Neuronal stem cell (in vitro differentiated cells): ENCODE data around the gene FASTKD1.

ENCODE experiments used
- DNase-seq: peaks from one replicate; pipeline ENCODE4 v3.0.0-alpha.2; 2013; ENCODE audit warnings: low spot score
- H2AFZ ChIP-seq: one replicate; pipeline ENCODE4 v1.6.1; 2013; ENCODE audit warnings: mild to moderate bottlenecking, low read length, inconsistent platforms
- H2AK5ac ChIP-seq: 2 replicates; pipeline ENCODE4 v1.6.1; 2013; ENCODE audit warnings: low read depth, mild to moderate bottlenecking, inconsistent platforms, low read length, moderate library complexity, mixed read lengths
- H2BK120ac ChIP-seq: 2 replicates; pipeline ENCODE4 v1.6.1; 2013; ENCODE audit warnings: low read depth, mild to moderate bottlenecking, inconsistent platforms, low read length, moderate library complexity, mixed read lengths
- H2BK12ac ChIP-seq: one replicate; pipeline ENCODE4 v1.6.1; 2013; ENCODE audit warnings: low read length, inconsistent platforms
- H2BK15ac ChIP-seq: 2 replicates; pipeline ENCODE4 v1.6.1; 2013; ENCODE audit warnings: mild to moderate bottlenecking, low read length, inconsistent platforms, mixed read lengths
- H2BK5ac ChIP-seq: one replicate; pipeline ENCODE4 v1.6.1; 2013; ENCODE audit warnings: inconsistent platforms, mild to moderate bottlenecking, low read length, moderate library complexity
- H3K14ac ChIP-seq: one replicate; pipeline ENCODE4 v1.6.1; 2013; ENCODE audit warnings: low read length, inconsistent platforms
- H3K18ac ChIP-seq: 2 replicates; pipeline ENCODE4 v1.6.1; 2013; ENCODE audit warnings: low read length, inconsistent platforms
- H3K23ac ChIP-seq: 2 replicates; pipeline ENCODE4 v1.6.1; 2013; ENCODE audit warnings: low read depth, mild to moderate bottlenecking, mixed read lengths, low read length, inconsistent platforms; ENCODE audit not compliant: poor library complexity
- H3K27ac ChIP-seq: replicated peaks from 3 replicates; pipeline ENCODE4 v1.5.1; 2013; ENCODE audit warnings: low read length, inconsistent platforms
- H3K27me3 ChIP-seq, 3 experiments: 2 replicates each; pipeline ENCODE4 v1.6.1; 2013; ENCODE audit warnings: low read length in 3 of 3, mild to moderate bottlenecking in 2 of 3, inconsistent platforms in 1 of 3, low read depth in 1 of 3, mixed read lengths in 1 of 3, moderate library complexity in 1 of 3; ENCODE audit not compliant: control insufficient read depth in 3 of 3, insufficient read depth in 3 of 3
- H3K36me3 ChIP-seq, 2 donors: replicated peaks in 1 of 2; 2 replicates each; pipeline ENCODE4 v1.6.1; 2013; ENCODE audit warnings: low read length in 2 of 2; ENCODE audit not compliant: control insufficient read depth in 2 of 2, insufficient read depth in 2 of 2
- H3K4ac ChIP-seq: 2 replicates; pipeline ENCODE4 v1.6.1; 2013; ENCODE audit warnings: inconsistent platforms, mild to moderate bottlenecking, low read length, moderate library complexity
- H3K4me1 ChIP-seq, 2 donors: 1 replicate in 1 of 2; 2 replicates in 1 of 2; pipeline ENCODE4 v1.6.1; 2013; ENCODE audit warnings: low read length in 2 of 2, low read depth in 1 of 2; ENCODE audit not compliant: control insufficient read depth in 2 of 2, insufficient read depth in 1 of 2
- H3K4me2 ChIP-seq: one replicate; pipeline ENCODE4 v1.6.1; 2013; ENCODE audit warnings: mild to moderate bottlenecking, low read length, inconsistent platforms; ENCODE audit not compliant: insufficient read depth, poor library complexity, severe bottlenecking
- H3K4me3 ChIP-seq, 2 donors: 2 replicates each; pipeline ENCODE4 v1.5.1; 2013; ENCODE audit warnings: low read length in 2 of 2, mild to moderate bottlenecking in 2 of 2, inconsistent platforms in 1 of 2, moderate library complexity in 1 of 2
- H3K79me1 ChIP-seq: one replicate; pipeline ENCODE4 v1.6.1; 2013; ENCODE audit warnings: low read depth, mild to moderate bottlenecking, inconsistent platforms, low read length, moderate library complexity
- H3K9ac ChIP-seq: one replicate; pipeline ENCODE4 v1.6.1; 2013; ENCODE audit warnings: mild to moderate bottlenecking, low read depth, low read length, inconsistent platforms; ENCODE audit not compliant: poor library complexity
- H3K9me3 ChIP-seq, 2 donors: replicated peaks in 1 of 2; 2 replicates each; pipeline versions ENCODE3 to v1.6.1; 2013; ENCODE audit warnings: low read length in 2 of 2, mild to moderate bottlenecking in 2 of 2, inconsistent platforms in 1 of 2, low read depth in 1 of 2, mixed read lengths in 1 of 2, moderate library complexity in 1 of 2; ENCODE audit not compliant: control insufficient read depth in 2 of 2, insufficient read depth in 1 of 2
- H4K8ac ChIP-seq: one replicate; pipeline ENCODE4 v1.6.1; 2013; ENCODE audit warnings: low read depth, mild to moderate bottlenecking, inconsistent platforms, low read length, moderate library complexity
- H4K91ac ChIP-seq: one replicate; pipeline ENCODE4 v1.6.1; 2013; ENCODE audit warnings: low read length, low read depth, mild to moderate bottlenecking, inconsistent platforms; ENCODE audit not compliant: poor library complexity
- WGBS, 2 donors: extraction: QIAGEN DNeasy Blood & Tissue Kit; methylation state at CpG; one replicate each; pipeline ENCODE4 v1.1.7; 2013; ENCODE audit warnings: missing lambda C conversion rate in 2 of 2, mixed read lengths in 1 of 2; ENCODE audit not compliant: insufficient read length in 2 of 2, insufficient replicate concordance in 1 of 2; ENCODE audit errors: extremely low coverage in 2 of 2; 5-methylcytosine and 5-hydroxymethylcytosine counted together

The FASTKD1 gene

DNA sequence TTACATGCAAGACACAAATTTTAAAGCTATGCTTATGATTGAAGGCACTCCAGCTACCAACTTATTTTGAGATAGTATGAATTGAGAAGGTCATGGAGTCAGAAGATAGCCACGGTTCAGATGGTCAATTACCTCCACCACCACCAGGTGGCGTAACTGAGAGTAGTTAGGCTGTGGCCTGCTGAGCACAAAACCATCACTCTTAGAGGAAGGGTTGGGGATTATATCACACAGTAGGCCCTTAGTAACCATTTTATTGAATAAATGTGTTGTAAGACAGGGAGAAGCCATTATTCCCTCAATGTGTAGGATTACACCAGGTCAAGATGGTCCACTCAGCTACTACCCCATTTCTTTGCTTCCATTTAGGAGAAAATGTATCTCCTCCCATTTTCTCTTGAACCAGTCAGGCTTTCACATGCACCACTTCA is 45.4 kb downstream of the FASTKD1 start:
- H2BK5ac ChIP-seq = no peak overlapping the region
- no peak overlapping the region for H3K4me2 ChIP-seq
- H3K4me1 ChIP-seq = peaks cover 2 to 5% of the 10 kb centered on the region in 2 donors
- no peaks in the 10 kb centered on the region for H3K9me3 ChIP-seq
- no peak overlapping the region for H3K4ac ChIP-seq
- no CpG with 5 or more reads among the region's 2 CpGs for WGBS, 2 donors
- H4K91ac ChIP-seq = no peak overlapping the region
- DNase-seq = peak; percentile 67
- no peak overlapping the region for H2AK5ac ChIP-seq
- H3K27ac ChIP-seq = no peak overlapping the region
- H3K18ac ChIP-seq = no peak overlapping the region
- no peak overlapping the region for H2AFZ ChIP-seq
- H2BK15ac ChIP-seq = no peak overlapping the region
- H2BK12ac ChIP-seq = no peak overlapping the region
- no peak overlapping the region for H4K8ac ChIP-seq
- H3K36me3 ChIP-seq = peaks cover 4 to 20% of the 10 kb centered on the region in 2 donors
- H3K79me1 ChIP-seq = no peaks in the 10 kb centered on the region
- no peak overlapping the region for H3K23ac ChIP-seq
- H3K9ac ChIP-seq = no peak overlapping the region
- no peak overlapping the region for H3K4me3 ChIP-seq
- H3K27me3 ChIP-seq = no peaks in the 10 kb centered on the region
- no peak overlapping the region for H2BK120ac ChIP-seq
- no peak overlapping the region for H3K14ac ChIP-seq

DNA sequence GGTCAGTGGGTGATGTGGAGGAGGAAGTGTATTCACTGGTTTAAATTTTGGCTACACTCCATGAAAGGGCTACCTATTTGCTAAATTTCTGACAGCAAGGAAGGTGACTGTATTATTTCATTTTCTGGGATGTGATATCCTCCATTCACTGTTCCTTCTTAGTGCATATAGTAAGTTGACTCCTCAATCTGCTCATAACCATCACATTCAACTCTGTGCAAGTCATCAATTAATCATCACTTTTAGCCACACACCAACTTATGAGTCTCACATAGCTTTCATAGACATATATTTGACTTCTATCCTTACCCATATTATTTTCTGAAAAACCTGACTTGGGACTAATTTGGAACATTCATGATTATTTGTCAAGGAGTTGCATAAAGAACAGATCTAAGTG is 47.2 kb downstream of the FASTKD1 start:
- Histone ChIP-seq H4K8ac (no peak overlapping the region), H3K4me1 (peaks cover 2 to 5% of the 10 kb centered on the region in 2 donors), H3K79me1 (no peaks in the 10 kb centered on the region), H2BK12ac (no peak overlapping the region), H2AFZ (no peak overlapping the region), H3K27me3 (no peaks in the 10 kb centered on the region), H3K9ac (no peak overlapping the region), H3K4me2 (no peak overlapping the region), H3K4me3 (no peak overlapping the region), H3K23ac (no peak overlapping the region), H3K4ac (no peak overlapping the region), H2AK5ac (no peak overlapping the region), H3K27ac (peak overlapping the region; percentile 34), H3K9me3 (no peaks in the 10 kb centered on the region), H3K18ac (no peak overlapping the region), H2BK15ac (no peak overlapping the region), H2BK5ac (no peak overlapping the region), H3K14ac (no peak overlapping the region), H3K36me3 (peaks cover 4 to 20% of the 10 kb centered on the region in 2 donors), H2BK120ac (no peak overlapping the region), H4K91ac (no peak overlapping the region)
- no peak for DNase-seq

DNA sequence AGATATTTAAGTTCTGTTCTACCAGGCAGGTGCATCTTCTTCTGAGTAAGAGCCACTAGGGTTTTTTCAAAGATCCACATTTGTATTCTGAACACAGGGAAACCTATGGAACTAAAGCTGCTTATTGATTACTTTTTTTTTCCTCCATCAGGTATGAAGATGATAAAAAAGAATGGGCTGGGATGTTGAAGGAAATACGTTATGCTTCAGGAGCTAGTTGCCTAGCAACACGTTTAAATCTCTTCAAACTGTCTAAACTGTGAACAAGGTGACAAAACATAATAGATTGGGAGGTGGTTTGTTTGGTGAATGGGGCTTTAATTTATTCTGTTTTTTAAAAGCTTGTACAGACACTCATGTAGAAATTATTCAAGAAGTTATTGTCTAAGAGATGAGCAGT is 48.2 kb downstream of the FASTKD1 start:
- no peak overlapping the region for H4K8ac ChIP-seq
- DNase-seq = no peak
- peaks cover 4 to 12% of the 10 kb centered on the region in 2 donors for H3K36me3 ChIP-seq
- H3K4ac ChIP-seq = no peak overlapping the region
- no peak overlapping the region for H3K4me2 ChIP-seq
- no peak overlapping the region for H3K14ac ChIP-seq
- no peak overlapping the region for H3K18ac ChIP-seq
- no peak overlapping the region for H2BK120ac ChIP-seq
- no peak overlapping the region for H3K4me3 ChIP-seq
- H2BK12ac ChIP-seq = no peak overlapping the region
- H3K27ac ChIP-seq = no peak overlapping the region
- peaks cover 2 to 5% of the 10 kb centered on the region in 2 donors for H3K4me1 ChIP-seq
- H3K9me3 ChIP-seq = no peaks in the 10 kb centered on the region
- no peak overlapping the region for H2BK15ac ChIP-seq
- no peak overlapping the region for H3K23ac ChIP-seq
- H2BK5ac ChIP-seq = no peak overlapping the region
- H4K91ac ChIP-seq = no peak overlapping the region
- H3K79me1 ChIP-seq = no peaks in the 10 kb centered on the region
- no peak overlapping the region for H2AFZ ChIP-seq
- H2AK5ac ChIP-seq = no peak overlapping the region
- no peak overlapping the region for H3K9ac ChIP-seq
- no CpG with 5 or more reads among the region's 2 CpGs for WGBS, 2 donors
- no peaks in the 10 kb centered on the region for H3K27me3 ChIP-seq

- no peaks in the 10 kb centered on the region for H3K79me1 ChIP-seq
- H4K91ac ChIP-seq = no peak overlapping the region
- H3K4me3 ChIP-seq = no peak overlapping the region
- H3K23ac ChIP-seq = no peak overlapping the region
- DNase-seq = no peak
- H3K36me3 ChIP-seq = peaks cover 0 to 4% of the 10 kb centered on the region in 2 donors
- no peak overlapping the region for H3K18ac ChIP-seq
- H3K27me3 ChIP-seq = no peaks in the 10 kb centered on the region
- no peaks in the 10 kb centered on the region for H3K9me3 ChIP-seq
- H3K4me1 ChIP-seq = peaks cover 2 to 5% of the 10 kb centered on the region in 2 donors
- no peak overlapping the region for H3K4me2 ChIP-seq
- H2BK5ac ChIP-seq = no peak overlapping the region
- H4K8ac ChIP-seq = no peak overlapping the region
- WGBS, 2 donors = no CpG with 5 or more reads among the region's 5 CpGs
- H2BK120ac ChIP-seq = no peak overlapping the region
- no peak overlapping the region for H3K14ac ChIP-seq
- no peak overlapping the region for H2BK15ac ChIP-seq
- H3K9ac ChIP-seq = no peak overlapping the region
- no peak overlapping the region for H2AFZ ChIP-seq
- H3K27ac ChIP-seq = no peak overlapping the region
- no peak overlapping the region for H2BK12ac ChIP-seq
- H3K4ac ChIP-seq = no peak overlapping the region
- no peak overlapping the region for H2AK5ac ChIP-seq
These were observed 50.0 kb downstream of the FASTKD1 start for GRCh38 chr2:169523681-169524080.
